ENCODE data around the gene APBB1IP.
A peak's percentile ranks its signal among the peaks of the same experiment; 100 is the strongest.
"Not testable (repeated sequence)": the region's sequence is repeated elsewhere in the genome, so short reads cannot be mapped to it uniquely, and the experiment has no call there.

The APBB1IP gene, protein sequence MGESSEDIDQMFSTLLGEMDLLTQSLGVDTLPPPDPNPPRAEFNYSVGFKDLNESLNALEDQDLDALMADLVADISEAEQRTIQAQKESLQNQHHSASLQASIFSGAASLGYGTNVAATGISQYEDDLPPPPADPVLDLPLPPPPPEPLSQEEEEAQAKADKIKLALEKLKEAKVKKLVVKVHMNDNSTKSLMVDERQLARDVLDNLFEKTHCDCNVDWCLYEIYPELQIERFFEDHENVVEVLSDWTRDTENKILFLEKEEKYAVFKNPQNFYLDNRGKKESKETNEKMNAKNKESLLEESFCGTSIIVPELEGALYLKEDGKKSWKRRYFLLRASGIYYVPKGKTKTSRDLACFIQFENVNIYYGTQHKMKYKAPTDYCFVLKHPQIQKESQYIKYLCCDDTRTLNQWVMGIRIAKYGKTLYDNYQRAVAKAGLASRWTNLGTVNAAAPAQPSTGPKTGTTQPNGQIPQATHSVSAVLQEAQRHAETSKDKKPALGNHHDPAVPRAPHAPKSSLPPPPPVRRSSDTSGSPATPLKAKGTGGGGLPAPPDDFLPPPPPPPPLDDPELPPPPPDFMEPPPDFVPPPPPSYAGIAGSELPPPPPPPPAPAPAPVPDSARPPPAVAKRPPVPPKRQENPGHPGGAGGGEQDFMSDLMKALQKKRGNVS

DNA sequence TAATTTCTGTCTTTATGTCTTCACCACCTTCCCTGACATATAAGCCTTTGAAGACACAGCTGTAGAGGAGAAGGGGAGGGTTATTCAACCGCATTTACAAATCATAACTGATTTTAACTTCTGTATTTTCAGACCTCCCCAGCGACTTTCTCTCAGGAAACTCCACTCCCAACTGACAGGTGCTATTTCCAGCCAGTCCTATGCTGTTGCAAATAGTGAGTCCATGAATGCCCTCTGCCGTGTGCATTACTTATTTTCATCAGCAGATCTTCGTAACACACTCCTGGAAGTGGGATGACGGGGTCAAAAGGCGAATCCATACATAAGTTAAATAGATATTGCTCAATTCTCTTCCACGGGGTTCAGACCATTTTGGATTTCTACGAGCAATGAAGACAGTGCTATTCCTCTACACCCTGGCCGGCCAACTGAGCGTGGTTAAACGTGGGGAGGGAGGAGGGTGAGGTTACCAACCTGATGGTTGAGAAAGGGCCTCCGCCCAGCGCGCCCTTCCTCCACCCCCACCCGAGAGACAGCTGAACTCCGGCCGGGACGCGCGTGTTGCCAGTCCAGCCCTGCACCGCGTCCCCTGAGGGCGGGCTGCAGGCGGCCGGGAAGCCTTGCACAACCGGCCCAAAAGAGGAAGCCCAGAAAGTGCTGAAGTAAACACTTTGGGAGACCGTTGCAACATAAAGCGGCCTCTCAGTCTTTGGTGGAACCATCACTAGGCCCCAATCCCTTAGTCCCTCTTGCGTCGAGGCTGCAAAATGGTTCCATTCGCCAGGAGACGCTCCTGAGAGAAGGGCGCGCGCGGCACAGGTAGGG, at the start of gene APBB1IP:
TSS of gene APBB1IP (plus strand) at position 705 of the 825 bp plus-strand sequence. CDS start 53,986 bp downstream, outside the sequence.
- peak; percentile 52 for DNase-seq

DNA sequence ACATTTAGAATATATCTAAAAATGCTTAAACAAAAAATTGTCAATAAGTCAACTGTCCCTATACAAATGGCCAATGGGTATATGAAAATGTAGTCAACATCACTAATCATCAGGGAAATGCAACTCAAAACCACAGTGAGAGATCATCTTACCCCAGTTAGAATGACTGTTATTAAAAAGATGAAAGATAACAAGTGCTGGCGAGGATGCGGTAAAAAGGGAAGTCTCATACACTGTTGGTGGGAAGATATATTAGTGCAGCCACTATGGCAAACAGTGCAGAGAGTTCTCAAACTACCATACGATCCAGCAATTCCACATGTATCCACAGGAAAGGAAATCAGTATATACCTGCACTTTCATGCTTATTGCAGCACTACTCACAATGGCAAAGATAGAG, 48.6 kb upstream of the APBB1IP start:
- DNase-seq: no peak

DNA sequence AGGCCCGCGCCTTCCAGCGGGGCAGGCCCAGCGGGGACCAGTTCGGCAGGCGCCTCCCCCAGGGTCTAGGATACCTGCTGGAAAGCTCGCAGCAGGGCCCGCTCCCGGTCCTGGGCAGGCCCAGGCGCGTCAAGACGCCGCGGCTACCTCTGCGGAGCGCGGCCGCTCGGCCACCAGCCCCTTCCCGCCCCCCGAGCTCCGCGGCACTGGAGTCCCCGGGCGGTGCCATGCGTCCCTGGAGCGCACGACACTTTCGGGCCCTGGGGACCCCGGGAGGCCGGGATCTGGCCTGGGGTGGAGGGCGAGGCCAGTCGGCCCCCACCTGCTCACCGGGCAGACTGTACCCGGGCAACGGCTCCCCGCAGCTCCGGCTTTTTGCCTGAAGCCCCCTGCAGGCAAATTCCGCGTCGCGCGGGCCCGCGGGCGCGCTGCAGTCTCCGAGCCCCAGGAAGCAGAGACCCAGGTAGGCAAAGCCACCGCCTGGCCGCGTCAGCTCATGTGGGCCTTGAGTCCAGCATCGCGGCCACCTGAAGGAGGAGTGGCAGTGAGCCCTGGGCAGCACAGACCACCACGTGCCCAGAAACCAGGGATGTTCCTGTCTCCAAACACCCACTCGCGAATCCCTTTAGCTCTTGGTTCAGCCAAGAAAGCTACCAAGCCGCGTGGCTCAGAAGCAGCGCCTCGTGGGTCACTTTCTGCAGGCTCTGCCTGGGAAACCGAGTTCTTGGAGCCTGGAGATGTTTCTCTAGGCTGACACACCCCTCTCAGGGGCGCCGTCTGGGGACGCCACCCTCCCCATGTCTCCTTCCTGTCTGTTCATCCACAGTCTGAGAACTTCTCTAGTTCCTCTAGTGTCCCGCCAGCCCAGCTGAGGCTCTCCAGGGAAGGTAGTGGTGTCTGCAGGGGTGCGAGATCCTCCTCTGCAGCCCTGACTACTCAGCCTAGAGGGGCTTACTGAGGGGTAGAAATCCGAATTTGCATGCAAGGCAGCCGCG, 46.1 kb upstream of the APBB1IP start:
- DNase-seq: no peak

DNA sequence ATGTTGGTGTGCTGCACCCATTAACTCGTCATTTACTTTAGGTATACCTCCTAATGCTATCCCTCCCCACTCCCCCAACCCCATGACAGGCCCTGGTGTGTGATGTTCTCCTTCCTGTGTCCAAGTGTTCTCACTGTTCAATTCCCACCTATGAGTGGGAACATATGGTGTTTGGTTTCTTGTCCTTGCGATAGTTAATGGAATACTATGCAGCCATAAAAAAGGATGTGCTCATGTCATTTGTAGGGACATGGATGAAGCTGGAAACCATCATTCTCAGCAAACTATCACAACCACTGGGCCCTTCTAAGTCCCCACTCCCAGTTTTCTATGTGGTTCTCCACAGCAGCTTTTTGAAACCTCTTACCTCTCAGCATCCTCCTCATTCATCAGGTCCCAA, 39.8 kb upstream of the APBB1IP start:
- DNase-seq: not testable (repeated sequence)

DNA sequence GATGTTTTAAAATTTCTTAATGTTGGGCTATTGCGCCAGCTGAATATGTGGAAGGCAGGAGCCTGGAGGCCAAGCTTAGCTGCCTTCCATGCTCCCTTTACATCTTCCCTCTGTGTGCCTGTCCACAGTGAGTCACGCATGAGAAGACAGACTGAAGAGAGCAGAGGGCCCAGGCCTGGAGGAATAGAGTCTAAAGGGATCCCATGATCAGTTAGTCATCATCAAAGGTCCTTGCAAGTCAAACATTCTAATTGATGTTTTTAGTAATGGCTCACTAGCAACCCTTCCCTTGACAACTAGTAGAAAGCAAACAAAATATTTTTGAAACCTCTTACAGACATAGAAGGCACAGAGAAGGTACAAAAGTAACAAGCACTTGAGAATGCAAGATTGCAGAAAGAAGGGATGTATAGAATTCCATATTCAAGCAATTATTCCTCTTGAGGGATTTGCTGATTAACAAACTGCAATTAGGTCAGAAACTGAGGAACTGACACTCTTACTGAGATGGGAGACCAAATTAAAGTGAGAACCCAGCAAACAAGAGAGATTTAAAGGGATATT, 30.7 kb upstream of the APBB1IP start:
- DNase-seq: no peak

DNA sequence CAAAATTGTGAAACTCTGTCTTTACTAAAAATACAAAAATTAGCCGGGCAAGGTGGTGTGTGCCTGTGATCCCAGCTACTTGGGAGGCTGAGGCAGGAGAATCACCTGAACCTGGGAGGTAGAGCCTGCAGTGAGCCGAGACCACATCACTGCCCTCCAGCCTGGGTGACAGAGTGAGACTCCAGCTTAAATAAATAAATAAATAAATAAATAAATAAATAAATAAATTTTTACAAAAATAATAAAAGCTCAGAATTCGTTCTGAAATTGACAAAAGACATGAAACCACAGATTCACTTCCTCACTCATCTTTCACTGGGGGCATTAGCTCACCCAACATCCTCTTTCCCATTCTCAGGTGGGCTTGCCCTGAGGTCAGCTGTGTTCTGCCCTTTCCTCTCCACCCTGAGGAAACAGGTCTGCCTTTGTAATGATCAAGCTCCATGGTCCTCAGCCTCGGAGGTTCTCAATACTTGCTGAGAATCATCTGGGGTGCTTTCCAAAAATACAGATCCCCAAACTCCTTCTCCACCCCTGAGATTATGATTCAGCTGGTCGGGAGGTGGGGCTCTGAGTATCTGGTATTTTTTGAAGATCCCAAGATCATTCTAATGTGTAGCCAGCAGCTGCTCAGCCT, 29.2 kb upstream of the APBB1IP start:
- no peak for DNase-seq

DNA sequence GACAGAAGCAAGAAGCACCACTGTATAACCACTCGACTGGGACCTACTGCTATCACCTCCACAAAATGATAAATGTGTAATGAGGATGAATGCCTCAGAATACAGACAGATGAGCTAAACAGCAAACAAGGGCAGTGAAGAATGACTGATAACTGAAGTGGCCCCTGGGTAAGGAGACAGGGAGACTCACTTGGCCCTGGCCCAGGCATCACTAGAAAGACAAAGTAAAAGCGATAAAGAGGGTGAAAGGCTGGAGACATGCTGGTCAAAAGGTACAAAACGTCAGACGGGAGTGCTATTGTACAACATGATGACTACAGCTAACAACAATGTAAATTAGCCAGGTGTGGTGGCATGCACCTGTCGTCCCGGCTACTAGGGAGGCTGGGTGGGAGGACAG, 27.8 kb upstream of the APBB1IP start:
- no peak for DNase-seq

DNA sequence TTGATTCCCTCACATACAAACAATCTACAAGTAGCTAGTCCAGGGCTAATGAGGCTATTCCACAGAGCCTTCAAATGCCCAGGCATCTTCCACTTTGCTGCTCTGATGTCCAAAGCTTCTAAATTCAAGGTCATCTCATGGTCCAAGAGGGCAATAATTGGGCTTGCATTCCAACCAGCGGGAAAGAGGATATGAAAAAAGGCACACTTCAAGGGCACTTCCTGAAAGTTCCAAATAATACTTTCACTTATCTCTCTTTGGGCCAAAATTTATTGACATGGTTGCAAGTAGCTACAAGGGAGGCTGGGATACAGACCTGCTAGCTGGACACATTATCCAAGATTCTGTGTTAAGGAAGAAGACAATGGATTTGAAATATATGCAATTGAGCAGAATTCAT, 25.2 kb upstream of the APBB1IP start:
- DNase-seq: no peak

DNA sequence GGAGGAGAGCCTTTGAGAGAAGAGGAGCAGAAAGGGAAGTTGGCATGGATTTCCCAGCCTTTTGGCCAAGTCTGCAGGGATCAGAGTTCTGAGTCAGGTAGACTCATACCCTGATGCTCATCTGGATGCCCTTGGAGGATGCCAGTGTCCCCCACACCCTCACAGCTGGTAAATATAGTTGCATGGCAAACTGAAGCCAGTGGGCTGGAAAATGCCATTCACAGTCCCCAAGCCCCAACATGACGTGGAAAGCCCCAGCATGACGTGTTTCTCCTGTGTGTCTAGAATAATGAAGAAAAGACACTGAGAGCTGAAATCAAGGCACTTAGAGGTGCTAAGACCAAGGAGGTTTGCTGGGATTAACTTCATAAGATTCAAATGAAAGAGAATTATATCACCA, 24.8 kb upstream of the APBB1IP start:
- DNase-seq: no peak

DNA sequence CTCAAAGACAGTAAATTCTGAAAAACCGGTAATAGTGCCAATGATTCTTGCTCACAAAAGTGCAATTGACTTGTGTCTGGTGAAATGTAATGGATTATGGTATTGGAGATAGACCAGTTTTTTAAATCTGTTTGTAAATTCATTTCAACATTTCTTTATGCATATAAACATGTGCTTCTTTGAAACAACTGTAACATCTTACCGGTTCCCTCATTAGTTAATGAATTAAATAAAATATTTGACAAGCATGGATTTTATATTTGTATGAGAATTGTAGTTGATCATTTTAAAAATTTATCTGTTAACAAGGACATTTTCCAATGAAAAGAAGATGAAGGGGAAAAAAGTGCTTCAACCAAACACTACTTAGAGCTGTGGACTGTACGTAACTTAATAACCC, 21.0 kb upstream of the APBB1IP start:
- DNase-seq: no peak

DNA sequence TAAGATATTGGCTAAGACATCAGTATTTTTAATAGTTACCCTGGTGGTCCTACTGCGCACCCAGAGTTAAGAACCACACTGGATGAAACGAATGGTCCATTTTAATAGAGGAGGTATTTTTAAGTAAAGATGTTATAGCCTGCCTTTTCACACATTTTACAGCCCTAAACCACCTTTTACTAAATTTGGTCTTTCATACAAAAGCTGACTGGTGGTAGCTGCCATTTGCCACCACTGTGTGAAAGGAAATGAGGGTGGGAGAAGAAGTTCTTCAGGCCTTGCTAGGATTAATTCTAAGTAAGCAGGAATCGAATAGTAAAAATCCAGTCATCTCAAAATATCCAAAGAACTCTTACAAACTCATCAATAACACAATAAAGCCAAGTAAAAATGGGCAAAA, 15.2 kb upstream of the APBB1IP start:
- no peak for DNase-seq

DNA sequence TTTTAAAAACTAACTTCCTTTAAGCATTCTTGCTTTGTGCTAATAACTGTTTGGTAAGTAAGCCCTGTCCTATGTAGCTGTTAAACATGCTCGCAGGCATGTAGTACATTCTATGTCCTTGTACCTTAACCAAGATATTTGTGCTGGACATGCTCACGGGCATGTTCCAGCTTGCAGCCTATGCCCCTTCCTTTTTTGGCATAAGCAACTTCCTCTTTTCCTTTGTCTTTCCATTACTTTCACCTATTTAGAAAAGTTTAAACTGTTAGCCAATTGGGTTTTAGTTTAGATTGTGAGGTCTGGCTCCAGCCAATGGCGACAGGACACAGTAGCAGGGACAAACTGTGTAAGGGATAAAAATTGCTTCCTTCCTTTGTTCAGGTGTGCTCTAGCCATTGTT, 14.4 kb upstream of the APBB1IP start:
- DNase-seq: no peak

DNA sequence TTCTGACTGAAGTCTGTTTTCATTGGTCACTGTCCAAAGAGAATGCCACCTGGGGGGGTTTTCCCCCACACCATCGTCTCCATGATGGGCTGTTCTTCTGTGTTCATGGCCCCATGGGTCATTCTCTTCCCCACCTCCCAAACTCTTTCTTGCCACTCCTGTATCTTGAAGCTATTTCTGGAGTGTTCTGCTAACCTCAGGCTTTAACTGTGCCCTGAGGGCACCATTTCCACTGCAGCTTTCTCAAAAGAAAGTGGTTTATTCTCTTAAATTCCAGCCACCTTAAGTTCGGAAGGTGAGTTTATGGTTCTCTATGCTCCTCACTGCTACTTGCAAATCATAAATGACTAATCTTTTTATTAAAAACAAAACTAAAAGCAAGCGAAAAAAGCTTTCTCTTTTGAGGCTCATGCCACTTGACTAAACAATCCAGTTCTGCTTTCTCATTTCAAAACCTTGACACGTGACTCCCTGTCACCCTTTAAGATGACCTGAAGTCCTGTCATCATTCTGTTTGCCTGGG, 7.4 kb upstream of the APBB1IP start:
- no peak for DNase-seq

DNA sequence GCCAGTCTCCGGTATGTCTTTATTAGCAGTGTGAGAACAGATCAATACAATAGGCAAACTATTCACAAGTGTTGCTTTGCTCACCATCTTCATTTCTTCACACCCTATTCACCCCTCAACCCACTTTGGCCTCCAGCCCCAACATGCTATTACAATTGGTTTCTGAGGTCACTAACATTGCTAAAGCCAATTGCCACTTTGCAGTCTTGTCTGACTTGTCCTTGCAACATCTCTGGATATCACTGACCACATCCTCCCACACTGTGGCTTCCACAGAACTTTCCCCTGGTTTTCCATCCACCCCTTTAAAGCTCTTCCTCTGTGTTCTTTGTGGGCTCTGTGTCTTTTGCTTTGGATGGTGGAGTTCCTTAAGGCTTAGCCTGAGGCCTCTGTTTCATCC, 5.2 kb upstream of the APBB1IP start:
- no peak for DNase-seq

DNA sequence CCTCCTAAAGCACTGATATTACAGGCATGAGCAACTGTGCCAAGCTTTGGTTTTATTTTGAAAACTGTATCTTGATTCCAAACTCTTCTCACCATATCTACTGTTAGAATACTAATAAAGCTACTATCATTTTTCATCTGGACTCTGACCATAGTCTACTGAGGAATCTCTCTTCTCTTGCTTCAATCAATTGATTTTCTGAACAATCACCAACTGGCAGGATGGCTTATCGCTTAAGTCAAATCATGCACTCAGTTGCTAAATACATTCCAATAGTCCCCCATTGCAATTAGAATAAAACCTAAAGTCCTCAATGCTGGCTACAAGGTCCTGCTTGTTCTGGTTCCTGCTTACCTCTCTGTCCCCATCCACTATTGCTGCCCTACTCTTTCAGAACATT, 2.3 kb upstream of the APBB1IP start:
- no peak for DNase-seq

DNA sequence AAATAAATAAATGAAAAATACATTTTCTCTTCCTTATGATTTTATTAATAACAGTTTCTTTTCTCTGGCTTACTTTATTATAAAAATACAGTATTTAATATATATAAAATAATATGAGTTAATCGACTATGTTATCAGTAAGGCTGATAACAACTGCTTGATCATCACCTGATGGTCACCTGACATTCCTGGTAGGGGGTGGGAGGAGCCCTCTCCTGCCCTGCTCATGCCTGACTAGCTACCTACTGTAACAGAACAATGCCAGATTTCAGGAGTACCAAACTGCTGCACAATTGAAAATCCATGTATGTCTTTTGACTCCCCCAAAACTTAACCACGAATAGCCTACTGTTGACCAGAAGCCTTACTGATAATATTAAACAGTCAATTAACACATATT, 1.3 kb upstream of the APBB1IP start:
- DNase-seq: no peak

DNA sequence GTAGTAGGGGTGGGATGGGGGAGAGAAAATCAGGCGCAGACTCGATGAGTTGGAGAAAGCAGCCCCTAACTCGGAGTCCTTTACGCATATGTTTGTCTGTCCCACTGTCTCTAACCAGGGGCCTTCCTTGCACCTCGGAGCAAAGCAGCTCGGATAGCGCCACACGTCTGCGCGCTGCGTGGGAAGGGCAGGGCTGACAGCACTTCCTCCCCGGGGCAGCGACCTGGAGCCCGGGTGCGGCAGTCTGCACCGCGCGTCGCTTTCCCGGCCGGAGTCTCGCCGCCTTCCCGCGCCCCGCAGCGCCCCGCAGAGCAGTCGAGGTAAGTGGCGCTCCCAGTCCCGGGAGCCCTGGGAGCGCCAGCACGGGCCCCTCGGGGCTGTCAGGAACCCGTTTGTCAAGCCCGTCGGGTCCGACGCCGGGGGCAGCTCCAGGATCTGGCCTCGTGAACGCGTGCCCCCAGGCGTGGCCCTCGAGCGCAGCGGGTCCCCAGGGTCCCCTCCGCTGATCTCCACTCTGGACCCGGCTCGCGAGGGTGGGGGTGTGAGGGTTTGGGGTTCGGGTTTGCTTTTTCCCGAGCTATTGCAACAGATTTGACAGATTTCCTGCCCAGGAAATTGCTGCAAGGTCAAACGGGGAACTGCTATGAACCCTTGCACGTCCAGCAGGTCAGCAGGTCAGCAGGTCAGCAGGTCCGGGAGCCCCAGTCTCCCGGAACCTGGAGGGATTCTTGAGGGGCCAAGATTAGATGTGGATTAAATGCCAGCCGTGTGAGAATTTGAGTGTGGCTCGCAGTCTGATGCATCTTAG, 597 bp downstream of the APBB1IP start:
- peak; percentile 81 for DNase-seq

DNA sequence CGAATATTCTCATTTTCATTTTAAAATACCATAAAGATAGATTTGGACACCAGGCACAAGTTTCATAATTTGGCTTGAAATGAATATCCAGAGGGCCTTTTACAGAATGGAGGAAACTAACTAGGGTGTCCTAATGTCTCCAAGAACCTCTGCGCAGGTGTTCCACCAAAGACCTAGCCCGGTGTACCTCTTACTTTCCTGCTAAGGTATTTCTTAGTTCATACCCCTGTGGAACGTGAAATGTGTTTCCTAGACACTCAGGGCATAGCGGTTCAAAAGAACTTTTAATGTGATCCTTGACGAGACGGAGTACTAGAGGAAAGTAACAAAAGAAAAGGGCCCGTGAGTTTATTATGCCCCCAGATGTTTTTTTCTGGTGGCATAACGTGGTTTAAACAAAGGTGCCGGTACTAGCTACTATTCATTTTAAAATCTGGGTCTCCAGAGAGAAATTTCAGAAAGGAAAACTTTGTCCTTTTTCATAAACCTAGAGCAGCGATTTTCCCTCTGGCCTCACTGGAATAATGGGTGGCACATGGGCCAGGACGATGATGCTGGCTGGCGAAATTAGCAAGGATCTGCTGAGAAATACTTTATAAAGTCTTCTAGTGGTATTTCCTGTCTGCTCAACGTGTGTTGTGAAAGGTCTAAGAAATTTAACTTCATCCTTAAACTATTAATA, 1.4 kb downstream of the APBB1IP start:
- DNase-seq: no peak

DNA sequence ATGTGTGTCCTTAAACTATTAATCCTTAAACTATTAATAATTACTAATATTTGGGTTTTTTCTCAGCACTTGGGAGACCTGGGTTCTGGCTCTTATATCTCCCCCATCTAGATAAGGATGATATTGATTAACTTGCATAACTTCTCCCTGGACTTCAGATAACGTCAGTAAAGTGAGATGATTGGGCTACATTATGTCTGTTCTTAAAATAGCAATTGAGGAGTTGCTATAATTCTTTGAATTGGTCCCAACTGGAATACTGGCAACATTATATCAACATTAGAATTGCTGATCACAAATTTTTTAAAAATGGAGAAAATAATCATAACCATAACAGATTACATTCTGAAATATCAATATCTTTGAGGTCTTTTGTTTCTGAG, 1.9 kb downstream of the APBB1IP start:
- no peak for DNase-seq

Data from activated naive CD4-positive, alpha-beta T cell treated with Interleukin-2 at 50 U/mL for 16 hours (primary cell).